Neuronal stem cell (in vitro differentiated cells): ENCODE data around the gene SMARCC2.

ENCODE experiments used
- DNase-seq: peaks from one replicate; pipeline ENCODE4 v3.0.0-alpha.2; 2013; ENCODE audit warnings: low spot score
- H2AFZ ChIP-seq: one replicate; pipeline ENCODE4 v1.6.1; 2013; ENCODE audit warnings: mild to moderate bottlenecking, low read length, inconsistent platforms
- H2AK5ac ChIP-seq: 2 replicates; pipeline ENCODE4 v1.6.1; 2013; ENCODE audit warnings: low read depth, mild to moderate bottlenecking, inconsistent platforms, low read length, moderate library complexity, mixed read lengths
- H2BK120ac ChIP-seq: 2 replicates; pipeline ENCODE4 v1.6.1; 2013; ENCODE audit warnings: low read depth, mild to moderate bottlenecking, inconsistent platforms, low read length, moderate library complexity, mixed read lengths
- H2BK12ac ChIP-seq: one replicate; pipeline ENCODE4 v1.6.1; 2013; ENCODE audit warnings: low read length, inconsistent platforms
- H2BK15ac ChIP-seq: 2 replicates; pipeline ENCODE4 v1.6.1; 2013; ENCODE audit warnings: mild to moderate bottlenecking, low read length, inconsistent platforms, mixed read lengths
- H2BK5ac ChIP-seq: one replicate; pipeline ENCODE4 v1.6.1; 2013; ENCODE audit warnings: inconsistent platforms, mild to moderate bottlenecking, low read length, moderate library complexity
- H3K14ac ChIP-seq: one replicate; pipeline ENCODE4 v1.6.1; 2013; ENCODE audit warnings: low read length, inconsistent platforms
- H3K18ac ChIP-seq: 2 replicates; pipeline ENCODE4 v1.6.1; 2013; ENCODE audit warnings: low read length, inconsistent platforms
- H3K23ac ChIP-seq: 2 replicates; pipeline ENCODE4 v1.6.1; 2013; ENCODE audit warnings: low read depth, mild to moderate bottlenecking, mixed read lengths, low read length, inconsistent platforms; ENCODE audit not compliant: poor library complexity
- H3K27ac ChIP-seq: replicated peaks from 3 replicates; pipeline ENCODE4 v1.5.1; 2013; ENCODE audit warnings: low read length, inconsistent platforms
- H3K27me3 ChIP-seq, 3 experiments: 2 replicates each; pipeline ENCODE4 v1.6.1; 2013; ENCODE audit warnings: low read length in 3 of 3, mild to moderate bottlenecking in 2 of 3, inconsistent platforms in 1 of 3, low read depth in 1 of 3, mixed read lengths in 1 of 3, moderate library complexity in 1 of 3; ENCODE audit not compliant: control insufficient read depth in 3 of 3, insufficient read depth in 3 of 3
- H3K36me3 ChIP-seq, 2 donors: replicated peaks in 1 of 2; 2 replicates each; pipeline ENCODE4 v1.6.1; 2013; ENCODE audit warnings: low read length in 2 of 2; ENCODE audit not compliant: control insufficient read depth in 2 of 2, insufficient read depth in 2 of 2
- H3K4ac ChIP-seq: 2 replicates; pipeline ENCODE4 v1.6.1; 2013; ENCODE audit warnings: inconsistent platforms, mild to moderate bottlenecking, low read length, moderate library complexity
- H3K4me1 ChIP-seq, 2 donors: 1 replicate in 1 of 2; 2 replicates in 1 of 2; pipeline ENCODE4 v1.6.1; 2013; ENCODE audit warnings: low read length in 2 of 2, low read depth in 1 of 2; ENCODE audit not compliant: control insufficient read depth in 2 of 2, insufficient read depth in 1 of 2
- H3K4me2 ChIP-seq: one replicate; pipeline ENCODE4 v1.6.1; 2013; ENCODE audit warnings: mild to moderate bottlenecking, low read length, inconsistent platforms; ENCODE audit not compliant: insufficient read depth, poor library complexity, severe bottlenecking
- H3K4me3 ChIP-seq, 2 donors: 2 replicates each; pipeline ENCODE4 v1.5.1; 2013; ENCODE audit warnings: low read length in 2 of 2, mild to moderate bottlenecking in 2 of 2, inconsistent platforms in 1 of 2, moderate library complexity in 1 of 2
- H3K79me1 ChIP-seq: one replicate; pipeline ENCODE4 v1.6.1; 2013; ENCODE audit warnings: low read depth, mild to moderate bottlenecking, inconsistent platforms, low read length, moderate library complexity
- H3K9ac ChIP-seq: one replicate; pipeline ENCODE4 v1.6.1; 2013; ENCODE audit warnings: mild to moderate bottlenecking, low read depth, low read length, inconsistent platforms; ENCODE audit not compliant: poor library complexity
- H3K9me3 ChIP-seq, 2 donors: replicated peaks in 1 of 2; 2 replicates each; pipeline versions ENCODE3 to v1.6.1; 2013; ENCODE audit warnings: low read length in 2 of 2, mild to moderate bottlenecking in 2 of 2, inconsistent platforms in 1 of 2, low read depth in 1 of 2, mixed read lengths in 1 of 2, moderate library complexity in 1 of 2; ENCODE audit not compliant: control insufficient read depth in 2 of 2, insufficient read depth in 1 of 2
- H4K8ac ChIP-seq: one replicate; pipeline ENCODE4 v1.6.1; 2013; ENCODE audit warnings: low read depth, mild to moderate bottlenecking, inconsistent platforms, low read length, moderate library complexity
- H4K91ac ChIP-seq: one replicate; pipeline ENCODE4 v1.6.1; 2013; ENCODE audit warnings: low read length, low read depth, mild to moderate bottlenecking, inconsistent platforms; ENCODE audit not compliant: poor library complexity
- WGBS, 2 donors: extraction: QIAGEN DNeasy Blood & Tissue Kit; methylation state at CpG; one replicate each; pipeline ENCODE4 v1.1.7; 2013; ENCODE audit warnings: missing lambda C conversion rate in 2 of 2, mixed read lengths in 1 of 2; ENCODE audit not compliant: insufficient read length in 2 of 2, insufficient replicate concordance in 1 of 2; ENCODE audit errors: extremely low coverage in 2 of 2; 5-methylcytosine and 5-hydroxymethylcytosine counted together

The SMARCC2 gene

GRCh38 chr12:56208006-56208405, 18.7 kb upstream of the SMARCC2 start:
- no peak overlapping the region for H4K8ac ChIP-seq
- peaks cover 0 to 3% of the 10 kb centered on the region in 2 donors for H3K9me3 ChIP-seq
- H3K4me3 ChIP-seq, result peak overlapping the region in 1 of 2 donors; percentile 33
- H3K79me1 ChIP-seq, result no peaks in the 10 kb centered on the region
- no peak overlapping the region for H3K18ac ChIP-seq
- H2AFZ ChIP-seq, result no peak overlapping the region
- no peak overlapping the region for H3K4me2 ChIP-seq
- H4K91ac ChIP-seq, result no peak overlapping the region
- H2BK15ac ChIP-seq, result no peak overlapping the region
- no peak for DNase-seq
- no peak overlapping the region for H2AK5ac ChIP-seq
- H2BK12ac ChIP-seq, result no peak overlapping the region
- no peaks in the 10 kb centered on the region for H3K27me3 ChIP-seq
- H2BK120ac ChIP-seq, result no peak overlapping the region
- no peak overlapping the region for H3K14ac ChIP-seq
- no CpG with 5 or more reads among the region's 6 CpGs for WGBS, 2 donors
- H3K23ac ChIP-seq, result no peak overlapping the region
- no peaks in the 10 kb centered on the region for H3K4me1 ChIP-seq
- no peak overlapping the region for H3K4ac ChIP-seq
- no peak overlapping the region for H2BK5ac ChIP-seq
- peaks cover 41 to 80% of the 10 kb centered on the region in 2 donors for H3K36me3 ChIP-seq
- H3K27ac ChIP-seq, result no peak overlapping the region
- no peak overlapping the region for H3K9ac ChIP-seq

- Histone ChIP-seq H3K79me1 (no peaks in the 10 kb centered on the region), H2BK12ac (no peak overlapping the region), H4K91ac (no peak overlapping the region), H2BK15ac (no peak overlapping the region), H3K27ac (no peak overlapping the region), H2BK120ac (no peak overlapping the region), H3K27me3 (no peaks in the 10 kb centered on the region), H3K4me1 (no peaks in the 10 kb centered on the region), H3K9me3 (peaks cover 0 to 3% of the 10 kb centered on the region in 2 donors), H3K18ac (no peak overlapping the region), H3K36me3 (peaks cover 34 to 66% of the 10 kb centered on the region in 2 donors), H3K14ac (no peak overlapping the region), H3K23ac (no peak overlapping the region), H4K8ac (no peak overlapping the region), H3K9ac (no peak overlapping the region), H3K4me3 (no peak overlapping the region), H2BK5ac (no peak overlapping the region), H3K4ac (no peak overlapping the region), H2AFZ (no peak overlapping the region), H3K4me2 (no peak overlapping the region), H2AK5ac (no peak overlapping the region)
- WGBS, 2 donors, result no CpG with 5 or more reads among the region's 14 CpGs
- peak; percentile 31 for DNase-seq
Measured at GRCh38 chr12:56206452-56207166, 17.3 kb upstream of the SMARCC2 start.

GRCh38 chr12:56205445-56205844, 16.2 kb upstream of the SMARCC2 start:
- no peak overlapping the region for H2BK15ac ChIP-seq
- H3K4me2 ChIP-seq, result no peak overlapping the region
- H4K8ac ChIP-seq, result no peak overlapping the region
- H3K27ac ChIP-seq, result no peak overlapping the region
- H3K4me3 ChIP-seq, result no peak overlapping the region
- peaks cover 0 to 3% of the 10 kb centered on the region in 2 donors for H3K9me3 ChIP-seq
- no peak overlapping the region for H2AFZ ChIP-seq
- H3K36me3 ChIP-seq, result peaks cover 32 to 56% of the 10 kb centered on the region in 2 donors
- no peak overlapping the region for H2BK120ac ChIP-seq
- H3K9ac ChIP-seq, result no peak overlapping the region
- no peaks in the 10 kb centered on the region for H3K4me1 ChIP-seq
- DNase-seq, result no peak
- no peak overlapping the region for H3K23ac ChIP-seq
- no peak overlapping the region for H2BK5ac ChIP-seq
- H2AK5ac ChIP-seq, result no peak overlapping the region
- no peak overlapping the region for H3K18ac ChIP-seq
- H3K4ac ChIP-seq, result no peak overlapping the region
- no peak overlapping the region for H4K91ac ChIP-seq
- no peaks in the 10 kb centered on the region for H3K79me1 ChIP-seq
- H2BK12ac ChIP-seq, result no peak overlapping the region
- no peak overlapping the region for H3K14ac ChIP-seq
- no peaks in the 10 kb centered on the region for H3K27me3 ChIP-seq

- H3K4me3 ChIP-seq, result no peak overlapping the region
- H2AFZ ChIP-seq, result no peak overlapping the region
- H3K27ac ChIP-seq, result no peak overlapping the region
- no peak overlapping the region for H2BK5ac ChIP-seq
- no peaks in the 10 kb centered on the region for H3K9me3 ChIP-seq
- no peak overlapping the region for H3K14ac ChIP-seq
- peaks cover 27 to 48% of the 10 kb centered on the region in 2 donors for H3K36me3 ChIP-seq
- H3K9ac ChIP-seq, result no peak overlapping the region
- no peak overlapping the region for H2BK120ac ChIP-seq
- H3K4me2 ChIP-seq, result no peak overlapping the region
- no peak overlapping the region for H2BK12ac ChIP-seq
- H2BK15ac ChIP-seq, result no peak overlapping the region
- no peaks in the 10 kb centered on the region for H3K79me1 ChIP-seq
- no peak overlapping the region for H3K23ac ChIP-seq
- H3K27me3 ChIP-seq, result no peaks in the 10 kb centered on the region
- H4K8ac ChIP-seq, result no peak overlapping the region
- H3K4me1 ChIP-seq, result no peaks in the 10 kb centered on the region
- H3K4ac ChIP-seq, result no peak overlapping the region
- H3K18ac ChIP-seq, result no peak overlapping the region
- H2AK5ac ChIP-seq, result no peak overlapping the region
- no peak overlapping the region for H4K91ac ChIP-seq
- DNase-seq, result no peak
Measured at GRCh38 chr12:56204275-56204674, 15.0 kb upstream of the SMARCC2 start.
